HL-60/S4 (cell line): ENCODE data around the gene NKIRAS1.
"Not testable (repeated sequence)": the region's sequence is repeated elsewhere in the genome, so short reads cannot be mapped to it uniquely, and the experiment has no call there.

Experiments used
- in situ Hi-C: fragments of 300-500 bp; cut with MboI; formaldehyde crosslinking; loops from 2 replicates; pipeline ENCODE4 v1.14.3; 2022; ENCODE audit warnings: low sequenced_read_pairs

Gene NKIRAS1

DNA sequence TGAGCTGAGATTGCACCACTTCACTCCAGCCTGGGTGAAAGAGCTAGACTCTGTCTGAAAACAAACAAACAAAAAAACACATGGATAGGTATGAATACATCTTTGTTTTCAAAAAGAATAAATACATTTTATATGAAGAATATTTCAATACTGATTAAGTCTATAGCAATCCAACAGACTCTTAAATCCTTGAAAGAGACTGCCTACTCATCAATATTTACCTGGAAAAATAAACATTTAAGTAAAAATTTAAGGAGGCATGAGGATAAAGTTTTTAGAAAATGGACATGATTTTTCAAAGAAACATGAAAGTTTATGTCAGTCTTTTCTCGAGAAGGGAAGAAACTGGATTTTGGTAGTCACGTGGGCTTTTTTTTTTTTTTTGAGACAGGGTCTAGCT, 5.4 kb downstream of the NKIRAS1 start:
- in situ Hi-C loops: no loop called here

GRCh38 chr3:23909341-23909740, 7.4 kb downstream of the NKIRAS1 start:
- in situ Hi-C loops: no loop called here

GRCh38 chr3:23904545-23904944, 12.2 kb downstream of the NKIRAS1 start:
- in situ Hi-C loops: no loop called here

DNA sequence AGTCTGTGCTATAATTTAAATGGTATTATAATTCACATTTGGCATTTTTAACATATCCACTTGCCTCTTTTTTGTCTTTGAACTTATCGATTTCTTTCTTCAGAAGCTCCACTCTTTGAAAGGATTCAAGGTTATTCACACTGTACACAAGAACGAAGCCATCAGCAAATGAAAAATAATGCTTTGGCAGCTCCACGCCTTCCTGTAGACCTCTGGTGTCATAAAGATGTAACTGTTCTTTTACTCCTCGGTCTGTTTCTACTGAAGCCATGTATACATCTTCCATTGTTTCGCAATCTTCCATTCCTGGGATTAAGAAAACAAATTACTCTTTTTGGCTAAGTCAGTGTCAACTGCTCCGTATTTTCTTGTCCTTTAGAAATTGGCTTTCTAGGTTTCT, 16.0 kb downstream of the NKIRAS1 start:
- in situ Hi-C loops: no loop called here

GRCh38 chr3:23895181-23895580, 21.6 kb downstream of the NKIRAS1 start:
- in situ Hi-C loops: no loop called here

DNA sequence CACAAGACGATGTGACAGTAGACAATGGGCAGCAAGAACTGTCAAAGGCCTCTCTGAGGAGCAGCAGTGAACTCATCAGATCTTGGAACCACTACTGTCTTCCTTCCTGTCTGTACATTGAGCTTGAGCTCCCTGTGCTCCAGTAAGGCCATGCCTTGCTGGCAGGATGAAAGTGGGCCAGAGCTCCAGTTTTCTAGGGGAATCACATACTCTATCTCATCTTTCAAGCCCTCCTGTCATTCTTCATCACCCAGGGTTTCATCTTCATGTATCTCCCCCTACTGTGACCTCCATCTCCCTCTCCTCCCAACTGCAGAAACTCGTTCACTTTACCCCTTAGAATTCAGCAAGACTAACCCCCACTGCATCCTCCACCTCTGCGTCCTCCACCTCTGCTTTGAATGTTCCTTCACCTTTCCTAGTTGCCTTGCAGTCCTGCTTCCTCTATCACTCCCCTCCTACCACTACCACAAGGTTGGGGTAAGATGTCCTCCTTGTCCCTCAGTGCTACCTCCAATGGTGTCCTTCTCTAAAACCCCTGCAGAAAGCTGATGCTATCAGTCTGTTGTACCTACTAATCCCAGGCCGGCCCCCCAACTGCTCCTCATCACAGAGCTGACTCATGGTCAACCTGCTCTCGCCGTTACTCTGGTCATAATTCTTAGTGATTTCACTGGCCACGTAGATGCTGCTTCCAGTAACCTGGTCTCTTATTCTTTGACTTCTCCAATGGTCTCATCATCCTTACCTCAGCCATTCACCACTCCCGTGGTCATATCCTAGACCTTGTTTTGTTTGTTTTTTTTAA, 22.3 kb downstream of the NKIRAS1 start:
- in situ Hi-C loops: no loop called here

DNA sequence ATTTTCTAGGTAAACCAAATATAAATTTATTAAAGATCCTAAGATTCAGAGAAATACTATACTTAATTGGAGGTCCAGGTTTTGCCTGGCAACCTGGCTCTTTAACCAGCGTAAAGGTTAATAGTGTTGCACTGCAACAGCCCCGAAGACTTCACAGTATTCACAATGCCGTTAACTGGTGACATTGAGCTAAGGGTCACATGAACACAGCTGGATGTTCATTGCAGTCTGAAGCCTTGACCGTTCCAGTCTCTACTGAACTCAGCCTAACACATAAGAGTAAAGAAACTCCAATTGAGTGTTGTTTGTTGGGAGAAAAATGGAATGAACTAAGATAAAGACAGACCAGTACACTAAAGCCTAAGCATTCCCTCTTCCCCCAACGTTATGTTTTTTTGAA, 26.8 kb downstream of the NKIRAS1 start:
- in situ Hi-C loops: no loop called here

DNA sequence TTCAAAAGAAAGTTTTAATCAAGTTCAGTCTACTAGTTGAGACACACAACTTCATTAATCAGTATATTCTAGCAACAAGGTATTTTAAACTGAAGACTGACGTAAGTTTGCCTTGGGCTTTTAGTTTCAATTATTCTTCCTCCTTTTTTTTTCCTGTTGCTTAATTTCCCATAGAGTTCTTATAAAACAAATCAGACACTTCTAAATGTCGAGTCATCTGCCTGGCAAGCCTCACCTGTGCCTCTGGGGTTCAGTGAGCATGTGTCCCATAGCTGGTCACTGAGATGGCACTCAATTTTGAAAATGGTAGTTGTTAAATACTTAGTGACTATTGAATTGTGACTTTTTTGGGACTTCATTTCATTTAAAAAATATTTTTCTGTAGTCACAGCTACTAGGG, 27.4 kb downstream of the NKIRAS1 start:
- in situ Hi-C loops: no loop called here

- in situ Hi-C loops: no loop called here
These were observed 28.1 kb downstream of the NKIRAS1 start for GRCh38 chr3:23888617-23889228.

GRCh38 chr3:23886311-23886710, 30.5 kb downstream of the NKIRAS1 start:
- in situ Hi-C loops: no loop called here

DNA sequence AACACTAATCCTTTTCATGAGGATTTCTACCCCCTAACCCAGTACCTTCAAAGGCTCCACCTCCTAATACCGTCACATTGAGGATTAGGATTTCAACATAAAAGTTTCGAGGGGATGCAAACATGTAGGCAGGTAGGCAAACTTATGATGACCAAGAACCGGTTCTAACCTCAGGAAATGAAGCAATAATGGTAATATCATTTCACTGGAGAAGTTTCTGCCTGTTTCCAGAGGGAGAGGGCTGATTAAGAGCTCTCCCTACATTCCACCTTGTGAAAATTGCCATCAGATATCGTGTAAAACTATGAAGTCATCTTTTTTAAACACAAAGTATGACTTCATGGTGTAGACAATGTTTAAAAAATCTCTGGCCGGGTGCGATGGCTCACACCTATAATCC, 31.6 kb downstream of the NKIRAS1 start:
- in situ Hi-C loops: no loop called here

GRCh38 chr3:23884481-23884880, 32.3 kb downstream of the NKIRAS1 start:
- in situ Hi-C loops: no loop called here

DNA sequence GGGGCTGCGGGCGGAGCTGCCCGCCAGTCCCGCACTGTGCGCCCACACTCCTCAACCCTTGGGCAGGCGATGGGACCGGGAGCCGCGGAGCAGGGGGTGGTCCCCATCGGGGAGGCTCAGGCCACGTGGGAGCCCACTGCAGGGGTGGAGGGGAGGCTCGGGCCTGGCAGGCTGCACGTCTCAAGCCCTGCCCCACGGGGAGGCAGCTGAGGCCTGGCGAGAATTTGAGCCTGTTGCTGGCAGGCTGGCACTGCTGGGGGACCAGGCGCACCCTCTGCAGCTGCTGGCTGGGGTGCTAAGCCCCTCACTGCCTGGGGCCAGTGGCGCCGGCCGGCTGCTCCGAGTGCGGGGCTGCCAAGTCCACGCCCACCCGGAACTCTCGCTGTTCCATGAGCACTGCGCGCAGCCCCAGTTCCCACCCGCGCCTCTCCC, 34.3 kb downstream of the NKIRAS1 start:
- in situ Hi-C loops: no loop called here

- in situ Hi-C loops: not testable (repeated sequence)
These were observed 34.8 kb downstream of the NKIRAS1 start for GRCh38 chr3:23881993-23882392.

DNA sequence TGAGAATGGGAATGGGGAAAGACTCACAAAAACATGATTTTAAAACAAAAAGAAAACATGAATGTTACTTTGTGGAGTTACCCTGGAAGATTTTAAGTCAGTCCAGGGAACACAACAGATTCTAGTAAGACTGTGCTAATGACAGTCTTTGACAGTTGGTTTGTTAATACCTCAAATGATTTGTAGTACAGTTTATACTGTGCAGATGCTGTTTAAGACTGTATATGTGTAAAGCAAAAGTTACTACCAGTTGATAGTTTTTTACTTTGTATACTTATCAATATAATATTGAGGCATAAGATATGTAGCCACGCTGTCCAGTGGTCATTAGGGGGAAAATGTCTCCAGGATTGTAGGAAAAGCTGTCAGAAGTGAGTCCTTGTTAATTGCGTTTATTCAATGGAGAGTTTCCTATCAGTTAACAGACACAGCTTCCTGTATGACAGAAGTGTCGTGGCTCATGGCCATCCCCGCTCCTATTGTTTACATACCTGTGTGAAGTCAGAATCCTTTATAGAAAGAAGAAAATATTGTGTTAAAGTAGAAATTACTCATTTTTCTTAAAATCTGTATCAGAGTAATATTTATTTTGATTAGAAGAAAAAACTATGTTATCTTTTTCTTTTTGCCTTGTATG, 36.0 kb downstream of the NKIRAS1 start:
- in situ Hi-C loops: no loop called here

DNA sequence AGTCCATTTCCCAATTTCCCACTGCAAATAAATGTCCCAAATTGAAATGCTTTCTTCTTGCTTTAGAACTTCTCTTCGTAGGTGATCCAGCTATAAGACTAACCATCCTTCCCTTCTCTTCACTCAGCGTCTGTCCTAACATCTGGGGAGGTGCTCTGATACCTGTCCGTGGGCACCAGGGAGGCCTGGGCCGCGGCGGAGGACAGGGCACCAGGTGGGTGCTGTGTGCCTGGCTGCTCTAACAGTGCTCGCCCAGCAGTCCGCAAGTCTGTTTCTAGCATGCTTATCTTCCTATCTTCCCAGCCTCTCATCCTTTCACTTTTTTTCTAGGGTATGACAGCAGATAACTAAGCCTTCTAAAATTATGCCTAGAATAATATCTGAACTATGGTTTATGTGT, 37.3 kb downstream of the NKIRAS1 start:
- in situ Hi-C loops: no loop called here

DNA sequence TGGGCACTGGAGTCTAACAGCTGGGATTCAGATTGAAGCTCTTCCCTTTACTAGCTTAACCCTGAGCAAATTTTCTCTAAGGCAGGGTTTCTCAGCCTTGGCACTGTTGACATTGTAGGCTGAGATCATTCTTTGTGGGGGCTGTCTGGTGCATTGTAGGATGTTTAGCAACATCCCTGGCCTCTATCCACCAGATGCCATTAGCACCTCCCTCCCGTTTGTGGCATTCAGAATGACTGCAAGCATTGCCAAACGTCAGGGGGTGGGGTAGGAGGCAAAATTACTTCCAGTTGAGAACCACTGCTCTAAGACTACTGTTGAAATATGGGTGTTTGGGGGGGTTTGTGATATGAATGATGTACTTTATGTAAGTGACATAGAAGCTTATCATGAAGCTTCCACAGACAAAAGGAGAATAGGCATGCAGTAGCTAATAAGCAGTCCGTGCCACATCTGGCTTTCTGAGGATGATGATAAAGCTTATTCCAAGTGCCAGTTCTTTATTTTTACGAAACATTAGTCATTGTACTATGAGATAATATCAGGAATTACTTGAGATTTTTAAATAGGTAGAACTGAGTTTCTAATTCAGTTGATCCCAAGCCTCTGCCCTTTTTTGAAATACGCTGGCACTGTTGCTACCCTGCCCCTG, 39.3 kb downstream of the NKIRAS1 start:
- in situ Hi-C loops: no loop called here

GRCh38 chr3:23876923-23877322, 39.9 kb downstream of the NKIRAS1 start:
- in situ Hi-C loops: no loop called here

DNA sequence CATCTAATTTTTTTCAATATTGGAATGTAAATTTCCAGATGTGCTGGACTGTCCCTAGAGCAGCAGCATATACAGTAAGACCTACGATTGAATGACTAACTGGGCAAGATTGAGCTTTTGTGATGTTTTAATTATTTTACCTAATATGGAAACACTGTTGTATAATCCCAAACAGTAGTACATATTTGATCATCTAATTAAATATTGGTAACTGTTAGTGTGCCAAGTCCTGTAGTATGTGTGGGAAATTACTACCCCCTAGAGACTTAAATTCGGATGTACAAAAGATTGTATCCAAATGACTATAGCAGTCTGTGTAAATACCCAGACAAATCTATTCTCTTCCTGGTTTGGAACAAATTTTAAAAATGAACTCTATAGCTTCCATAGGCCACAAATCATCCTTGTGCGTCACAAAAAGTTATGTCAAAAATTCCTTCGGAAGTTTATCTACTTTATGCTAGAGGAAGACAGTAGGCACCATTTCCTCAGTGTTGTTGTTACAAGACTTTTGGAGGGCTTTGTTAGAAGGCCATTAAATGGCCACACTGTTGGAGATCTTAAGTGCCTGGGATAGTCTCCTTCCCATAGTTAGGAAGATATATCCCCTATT, 41.6 kb downstream of the NKIRAS1 start:
- in situ Hi-C loops: no loop called here

DNA sequence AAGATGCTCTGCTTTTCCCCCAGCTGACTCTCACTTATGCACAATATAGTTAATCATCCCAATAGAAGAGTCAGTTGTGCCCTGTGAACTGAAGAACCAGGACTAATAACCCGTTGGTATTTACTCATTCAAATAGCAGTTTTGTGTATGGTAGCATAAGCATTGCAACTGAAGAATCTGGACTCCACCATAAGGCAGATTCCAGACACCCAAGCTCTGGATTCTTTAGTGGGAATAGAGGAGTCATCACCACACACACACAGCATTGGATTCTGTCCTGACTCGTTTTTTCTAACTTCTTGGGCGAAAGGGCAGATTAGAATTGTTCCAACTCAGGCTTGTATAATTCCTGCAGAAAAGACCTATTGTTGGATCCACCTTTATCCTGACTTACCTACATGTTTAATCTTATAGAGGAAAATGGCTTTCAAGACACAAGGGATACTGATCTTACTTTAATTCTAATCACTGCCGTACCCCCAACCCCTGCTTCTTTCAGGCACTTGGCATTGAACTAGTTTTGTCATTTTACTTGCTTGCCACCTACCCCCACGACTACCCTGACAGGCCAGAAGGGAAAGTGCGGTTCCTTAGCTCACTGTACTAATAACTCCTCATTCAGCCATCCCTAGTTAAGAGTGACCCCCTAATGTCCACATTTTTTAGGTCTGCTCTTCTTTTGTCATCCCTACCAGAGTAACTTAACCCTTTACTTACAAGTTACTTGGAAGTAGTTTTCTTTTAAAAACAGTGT, 42.3 kb downstream of the NKIRAS1 start:
- in situ Hi-C loops: no loop called here
